Retinal pigment epithelial cell (primary cell): ENCODE results near the gene DOK1.
A peak's percentile ranks its signal among the peaks of the same experiment; 100 is the strongest.

Experiments
- DNase-seq: peaks from one replicate; pipeline ENCODE4 v3.0.0-alpha.2; 2010; ENCODE audit warnings: low read depth
- H3K4me3 ChIP-seq: 2 replicates; pipeline ENCODE4 v1.5.1; 2011; ENCODE audit warnings: mild to moderate bottlenecking, low read length, control low read depth, moderate library complexity
- CTCF ChIP-seq: conservative IDR thresholded peaks from 2 replicates; pipeline ENCODE4 v1.5.1; 2011; ENCODE audit warnings: low read depth, low read length, control low read depth, inconsistent platforms

Gene DOK1

GRCh38 chr2:74550231-74550630 is 4.3 kb upstream of the DOK1 start:
- H3K4me3 ChIP-seq = no peak overlapping the region
- no peak for DNase-seq
- TF ChIP-seq CTCF = no peak

GRCh38 chr2:74551530-74551929 is 3.0 kb upstream of the DOK1 start:
- H3K4me3 ChIP-seq = no peak overlapping the region
- no peak for DNase-seq
- no peak for TF ChIP-seq CTCF

- no peak overlapping the region for H3K4me3 ChIP-seq
- DNase-seq = no peak
- TF ChIP-seq CTCF = no peak
Observed at GRCh38 chr2:74551942-74552913, 2.3 kb upstream of the DOK1 start.

- H3K4me3 ChIP-seq = peak overlapping the region; percentile 94
- no peak for TF ChIP-seq CTCF
- DNase-seq = no peak
Observed at GRCh38 chr2:74552914-74553811, 1.4 kb upstream of the DOK1 start.

- DNase-seq = no peak
- TF ChIP-seq CTCF = peak; percentile 1
- H3K4me3 ChIP-seq = peak overlapping the region; percentile 94
Observed at GRCh38 chr2:74554820-74555531, 456 bp downstream of the DOK1 start.

GRCh38 chr2:74555610-74556103 is 1.1 kb downstream of the DOK1 start:
- DNase-seq = no peak
- no peak for TF ChIP-seq CTCF
- H3K4me3 ChIP-seq = peak overlapping the region; percentile 94
